Neuronal stem cell (in vitro differentiated cells): ENCODE data around the gene E2F2.

Experiments used
- DNase-seq: peaks from one replicate; pipeline ENCODE4 v3.0.0-alpha.2; 2013; ENCODE audit warnings: low spot score
- H2AFZ ChIP-seq: one replicate; pipeline ENCODE4 v1.6.1; 2013; ENCODE audit warnings: mild to moderate bottlenecking, low read length, inconsistent platforms
- H2AK5ac ChIP-seq: 2 replicates; pipeline ENCODE4 v1.6.1; 2013; ENCODE audit warnings: low read depth, mild to moderate bottlenecking, inconsistent platforms, low read length, moderate library complexity, mixed read lengths
- H2BK120ac ChIP-seq: 2 replicates; pipeline ENCODE4 v1.6.1; 2013; ENCODE audit warnings: low read depth, mild to moderate bottlenecking, inconsistent platforms, low read length, moderate library complexity, mixed read lengths
- H2BK12ac ChIP-seq: one replicate; pipeline ENCODE4 v1.6.1; 2013; ENCODE audit warnings: low read length, inconsistent platforms
- H2BK15ac ChIP-seq: 2 replicates; pipeline ENCODE4 v1.6.1; 2013; ENCODE audit warnings: mild to moderate bottlenecking, low read length, inconsistent platforms, mixed read lengths
- H2BK5ac ChIP-seq: one replicate; pipeline ENCODE4 v1.6.1; 2013; ENCODE audit warnings: inconsistent platforms, mild to moderate bottlenecking, low read length, moderate library complexity
- H3K14ac ChIP-seq: one replicate; pipeline ENCODE4 v1.6.1; 2013; ENCODE audit warnings: low read length, inconsistent platforms
- H3K18ac ChIP-seq: 2 replicates; pipeline ENCODE4 v1.6.1; 2013; ENCODE audit warnings: low read length, inconsistent platforms
- H3K23ac ChIP-seq: 2 replicates; pipeline ENCODE4 v1.6.1; 2013; ENCODE audit warnings: low read depth, mild to moderate bottlenecking, mixed read lengths, low read length, inconsistent platforms; ENCODE audit not compliant: poor library complexity
- H3K27ac ChIP-seq: replicated peaks from 3 replicates; pipeline ENCODE4 v1.5.1; 2013; ENCODE audit warnings: low read length, inconsistent platforms
- H3K27me3 ChIP-seq, 3 experiments: 2 replicates each; pipeline ENCODE4 v1.6.1; 2013; ENCODE audit warnings: low read length in 3 of 3, mild to moderate bottlenecking in 2 of 3, inconsistent platforms in 1 of 3, low read depth in 1 of 3, mixed read lengths in 1 of 3, moderate library complexity in 1 of 3; ENCODE audit not compliant: control insufficient read depth in 3 of 3, insufficient read depth in 3 of 3
- H3K36me3 ChIP-seq, 2 donors: replicated peaks in 1 of 2; 2 replicates each; pipeline ENCODE4 v1.6.1; 2013; ENCODE audit warnings: low read length in 2 of 2; ENCODE audit not compliant: control insufficient read depth in 2 of 2, insufficient read depth in 2 of 2
- H3K4ac ChIP-seq: 2 replicates; pipeline ENCODE4 v1.6.1; 2013; ENCODE audit warnings: inconsistent platforms, mild to moderate bottlenecking, low read length, moderate library complexity
- H3K4me1 ChIP-seq, 2 donors: 1 replicate in 1 of 2; 2 replicates in 1 of 2; pipeline ENCODE4 v1.6.1; 2013; ENCODE audit warnings: low read length in 2 of 2, low read depth in 1 of 2; ENCODE audit not compliant: control insufficient read depth in 2 of 2, insufficient read depth in 1 of 2
- H3K4me2 ChIP-seq: one replicate; pipeline ENCODE4 v1.6.1; 2013; ENCODE audit warnings: mild to moderate bottlenecking, low read length, inconsistent platforms; ENCODE audit not compliant: insufficient read depth, poor library complexity, severe bottlenecking
- H3K4me3 ChIP-seq, 2 donors: 2 replicates each; pipeline ENCODE4 v1.5.1; 2013; ENCODE audit warnings: low read length in 2 of 2, mild to moderate bottlenecking in 2 of 2, inconsistent platforms in 1 of 2, moderate library complexity in 1 of 2
- H3K79me1 ChIP-seq: one replicate; pipeline ENCODE4 v1.6.1; 2013; ENCODE audit warnings: low read depth, mild to moderate bottlenecking, inconsistent platforms, low read length, moderate library complexity
- H3K9ac ChIP-seq: one replicate; pipeline ENCODE4 v1.6.1; 2013; ENCODE audit warnings: mild to moderate bottlenecking, low read depth, low read length, inconsistent platforms; ENCODE audit not compliant: poor library complexity
- H3K9me3 ChIP-seq, 2 donors: replicated peaks in 1 of 2; 2 replicates each; pipeline versions ENCODE3 to v1.6.1; 2013; ENCODE audit warnings: low read length in 2 of 2, mild to moderate bottlenecking in 2 of 2, inconsistent platforms in 1 of 2, low read depth in 1 of 2, mixed read lengths in 1 of 2, moderate library complexity in 1 of 2; ENCODE audit not compliant: control insufficient read depth in 2 of 2, insufficient read depth in 1 of 2
- H4K8ac ChIP-seq: one replicate; pipeline ENCODE4 v1.6.1; 2013; ENCODE audit warnings: low read depth, mild to moderate bottlenecking, inconsistent platforms, low read length, moderate library complexity
- H4K91ac ChIP-seq: one replicate; pipeline ENCODE4 v1.6.1; 2013; ENCODE audit warnings: low read length, low read depth, mild to moderate bottlenecking, inconsistent platforms; ENCODE audit not compliant: poor library complexity
- WGBS, 2 donors: extraction: QIAGEN DNeasy Blood & Tissue Kit; methylation state at CpG; one replicate each; pipeline ENCODE4 v1.1.7; 2013; ENCODE audit warnings: missing lambda C conversion rate in 2 of 2, mixed read lengths in 1 of 2; ENCODE audit not compliant: insufficient read length in 2 of 2, insufficient replicate concordance in 1 of 2; ENCODE audit errors: extremely low coverage in 2 of 2; 5-methylcytosine and 5-hydroxymethylcytosine counted together

The E2F2 gene

DNA sequence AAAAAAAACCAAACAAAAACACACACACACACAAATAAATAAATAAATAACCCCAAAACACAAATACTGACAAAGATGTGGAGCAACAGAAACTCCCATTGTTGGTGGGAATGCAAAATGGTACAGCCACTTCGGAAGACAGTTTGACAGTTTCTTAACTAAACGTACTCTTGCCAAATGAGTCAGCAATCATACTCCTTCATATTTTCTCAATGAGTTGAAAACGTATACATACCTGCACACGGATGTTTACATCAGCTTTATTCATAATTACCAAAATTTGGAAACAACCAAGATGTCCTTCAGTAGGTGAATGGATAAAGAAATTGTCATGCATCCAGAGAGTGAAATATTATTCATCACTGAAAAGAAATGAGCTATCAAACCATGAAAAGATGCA, 70.5 kb downstream of the E2F2 start:
- Histone ChIP-seq H2BK15ac (no peak overlapping the region), H3K79me1 (no peaks in the 10 kb centered on the region), H4K91ac (no peak overlapping the region), H3K4ac (no peak overlapping the region), H3K4me3 (no peak overlapping the region), H3K4me2 (no peak overlapping the region), H2BK120ac (no peak overlapping the region), H2AK5ac (no peak overlapping the region), H3K9ac (no peak overlapping the region), H3K14ac (no peak overlapping the region), H2AFZ (no peak overlapping the region), H4K8ac (no peak overlapping the region), H3K18ac (no peak overlapping the region), H2BK12ac (no peak overlapping the region), H3K23ac (no peak overlapping the region), H3K27me3 (no peaks in the 10 kb centered on the region), H2BK5ac (no peak overlapping the region), H3K36me3 (peaks cover 0 to 58% of the 10 kb centered on the region in 2 donors), H3K27ac (no peak overlapping the region), H3K9me3 (peaks cover 0 to 3% of the 10 kb centered on the region in 2 donors), H3K4me1 (no peaks in the 10 kb centered on the region)
- no peak for DNase-seq
- WGBS, 2 donors: no CpG with 5 or more reads among the region's 4 CpGs

DNA sequence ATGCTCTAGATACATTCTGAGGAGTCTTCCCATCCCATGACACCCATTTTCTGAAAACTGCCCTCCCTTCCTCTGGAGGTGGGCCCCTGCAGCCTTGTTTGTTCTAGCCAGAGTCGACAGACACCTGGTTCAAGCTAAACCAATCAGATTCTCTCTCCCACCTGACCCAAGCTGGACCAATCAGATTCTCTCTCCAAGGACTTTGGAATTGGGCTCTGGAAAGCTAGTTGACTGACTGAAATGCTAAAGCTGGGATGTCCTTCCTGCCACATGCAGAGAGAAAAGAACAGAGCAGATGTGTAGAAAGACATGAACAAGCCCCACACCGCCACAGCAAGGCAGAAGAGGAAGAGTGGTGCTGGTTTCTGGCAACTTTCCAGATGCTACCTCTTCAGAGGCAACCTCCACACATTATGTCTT, 71.7 kb downstream of the E2F2 start:
- Histone ChIP-seq H3K4me2 (no peak overlapping the region), H2AK5ac (no peak overlapping the region), H3K4me1 (no peaks in the 10 kb centered on the region), H3K4me3 (no peak overlapping the region), H2BK12ac (no peak overlapping the region), H2BK120ac (no peak overlapping the region), H2AFZ (no peak overlapping the region), H3K9ac (no peak overlapping the region), H3K14ac (no peak overlapping the region), H3K79me1 (no peaks in the 10 kb centered on the region), H3K27me3 (no peaks in the 10 kb centered on the region), H2BK15ac (no peak overlapping the region), H3K23ac (no peak overlapping the region), H3K27ac (no peak overlapping the region), H3K18ac (no peak overlapping the region), H3K9me3 (peaks cover 0 to 3% of the 10 kb centered on the region in 2 donors), H4K8ac (no peak overlapping the region), H3K4ac (no peak overlapping the region), H4K91ac (no peak overlapping the region), H2BK5ac (no peak overlapping the region), H3K36me3 (peaks cover 0 to 70% of the 10 kb centered on the region in 2 donors)
- WGBS, 2 donors: no CpG with 5 or more reads among the region's 2 CpGs
- no peak for DNase-seq
